Fibroblast of skin of abdomen (primary cell): ENCODE measurements around the gene PCDHGA2. TPM values are rescaled to one million over a fixed set of nuclear protein-coding genes. Genes with fewer than 3 reads are reported as not detected.
"Not testable (repeated sequence)": the region's sequence is repeated elsewhere in the genome, so short reads cannot be mapped to it uniquely, and the experiment has no call there.

Source experiments
- DNase-seq: peaks from one replicate; pipeline ENCODE4 v3.0.0-alpha.2; 2013
- polyA plus RNA-seq, 2 experiments: library from polyadenylated mRNA; unstranded; fragments of 120-200 nt; gene quantifications; one replicate each; pipeline ENCODE4 v1.2.1, GENCODE V29; 2013; ENCODE audit not compliant: insufficient read length in 2 of 2

The PCDHGA2 gene
- polyA plus RNA-seq (2013, experiment 1 of 2; ENCODE audit: insufficient read length) = 2.4 TPM
- polyA plus RNA-seq (2013, experiment 2 of 2; ENCODE audit: insufficient read length) = 2.3 TPM

- DNase-seq = peak; percentile 50
Measured at GRCh38 chr5:141338538-141339306, at the start of gene PCDHGA2. TSS of gene PCDHGA2 (plus strand) at chr5:141338760.

DNA sequence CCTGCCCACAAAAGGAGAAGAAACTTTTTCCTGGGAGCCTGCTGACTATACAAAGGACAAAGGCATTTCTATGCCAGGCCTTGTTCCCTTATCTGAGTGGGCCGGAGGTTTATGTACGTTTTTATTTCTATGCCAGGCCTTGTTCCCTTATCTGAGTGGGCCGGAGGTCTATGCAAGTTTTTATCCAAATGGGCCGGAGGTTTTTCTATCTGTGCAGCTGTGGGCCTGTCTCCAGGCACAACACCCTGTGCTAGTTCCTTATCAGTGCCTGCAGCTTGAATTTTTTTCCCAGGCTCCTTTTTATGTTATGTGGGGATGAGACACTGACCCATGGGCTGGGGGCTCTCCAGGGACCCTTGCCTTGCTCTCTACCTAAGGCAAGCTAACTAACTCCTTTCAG lies 40.2 kb upstream of the PCDHGA2 start:
- DNase-seq = no peak

GRCh38 chr5:141303756-141304155 lies 34.8 kb upstream of the PCDHGA2 start, which contains the start of gene SLC25A2:
TSS of gene SLC25A2 (minus strand) at chr5:141304049. CDS start at chr5:141303865, 184 bp downstream.
- DNase-seq = no peak

GRCh38 chr5:141306630-141307029 lies 31.9 kb upstream of the PCDHGA2 start:
- DNase-seq = no peak

DNA sequence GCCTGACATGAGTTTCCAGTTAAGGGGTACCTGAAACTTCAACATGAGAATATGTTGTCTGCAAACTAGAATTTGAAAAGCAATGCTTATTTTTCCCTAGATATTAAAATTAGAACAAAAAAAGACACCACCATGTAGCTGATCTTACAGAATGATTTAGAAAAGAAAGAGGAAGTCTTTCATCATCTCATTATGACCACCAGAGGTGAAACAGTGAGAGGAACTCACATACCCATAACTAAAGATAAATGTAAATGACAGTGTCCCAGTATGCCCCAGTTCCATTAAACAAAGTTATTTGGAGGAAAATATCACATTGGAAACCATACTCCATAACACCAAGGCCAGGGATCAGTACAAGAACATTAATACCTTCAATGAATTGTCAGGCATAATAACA lies 24.8 kb upstream of the PCDHGA2 start:
- DNase-seq = no peak

DNA sequence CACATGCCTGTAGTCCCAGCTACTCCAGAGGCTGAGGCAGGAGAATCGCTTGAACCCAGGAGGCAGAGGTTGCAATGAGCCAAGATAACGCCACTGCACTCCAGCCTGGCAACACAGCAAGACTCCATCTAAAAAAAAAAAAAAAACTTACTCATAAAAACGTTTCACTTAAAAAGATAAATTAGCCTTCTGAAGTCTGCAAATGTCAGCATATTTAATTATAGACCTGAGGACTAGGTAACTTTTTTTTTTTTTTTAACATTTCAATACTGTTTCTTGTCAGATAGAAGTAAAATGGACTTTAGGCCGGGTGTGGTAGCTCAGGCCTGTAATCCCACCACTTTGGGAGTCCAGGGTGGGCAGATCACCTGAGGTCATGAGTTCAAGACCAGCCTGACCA lies 21.6 kb upstream of the PCDHGA2 start:
- not testable (repeated sequence) for DNase-seq

GRCh38 chr5:141319202-141319601 lies 19.4 kb upstream of the PCDHGA2 start:
- no peak for DNase-seq

- DNase-seq = no peak
Measured at GRCh38 chr5:141319699-141320098, 18.9 kb upstream of the PCDHGA2 start.

DNA sequence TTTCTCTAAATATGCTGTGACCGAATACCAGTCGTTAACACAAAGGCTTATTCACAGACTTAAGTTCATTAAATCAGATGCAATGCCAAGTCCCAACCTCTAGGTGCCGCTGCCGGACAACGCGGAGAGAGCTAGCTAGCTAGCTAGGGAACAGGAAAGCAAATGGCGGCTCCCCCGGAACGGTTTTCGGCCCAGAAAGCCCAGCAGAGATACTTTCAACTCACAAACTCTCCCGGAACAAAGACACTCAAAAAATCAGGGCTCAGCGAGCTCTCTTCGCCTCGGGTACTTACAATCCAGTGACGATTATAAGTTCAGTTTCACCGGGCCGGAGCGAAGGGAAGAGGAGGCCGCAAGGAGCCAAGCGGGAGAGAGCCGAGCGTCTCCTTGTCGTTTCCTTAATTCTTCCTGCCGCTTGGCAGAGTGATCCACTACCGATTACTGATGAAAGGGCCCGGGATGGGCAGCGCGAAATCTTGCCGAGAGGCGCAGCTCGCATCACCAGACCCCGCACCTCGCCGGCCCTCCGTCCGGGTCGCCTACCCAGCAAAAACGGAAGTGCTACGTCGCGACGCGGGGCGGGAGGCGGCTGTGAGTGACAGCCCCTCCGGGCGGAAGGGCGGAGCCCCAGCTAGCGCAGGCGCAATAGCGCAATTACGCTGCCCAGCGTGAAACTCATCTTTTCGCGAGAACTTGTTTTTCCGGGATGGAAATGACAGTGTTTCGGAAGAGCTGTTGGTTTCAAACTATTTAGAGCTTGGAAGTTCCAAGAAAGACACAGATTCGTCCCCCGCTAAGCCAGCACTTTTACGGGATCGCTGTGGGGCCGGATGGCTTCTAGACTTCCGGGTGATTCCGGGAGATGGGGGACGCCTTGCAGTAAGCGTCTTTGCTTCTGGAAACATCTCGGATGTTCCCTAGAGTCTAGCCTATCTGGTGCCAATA lies 18.1 kb upstream of the PCDHGA2 start, which contains the start of gene TAF7:
Gene TAF7, minus strand, starts transcription at position 560 of the 945 bp plus-strand sequence. CDS start 740 bp downstream, outside the sequence.
- peak; percentile 93 for DNase-seq

GRCh38 chr5:141322261-141322660 lies 16.3 kb upstream of the PCDHGA2 start:
- DNase-seq = no peak

DNA sequence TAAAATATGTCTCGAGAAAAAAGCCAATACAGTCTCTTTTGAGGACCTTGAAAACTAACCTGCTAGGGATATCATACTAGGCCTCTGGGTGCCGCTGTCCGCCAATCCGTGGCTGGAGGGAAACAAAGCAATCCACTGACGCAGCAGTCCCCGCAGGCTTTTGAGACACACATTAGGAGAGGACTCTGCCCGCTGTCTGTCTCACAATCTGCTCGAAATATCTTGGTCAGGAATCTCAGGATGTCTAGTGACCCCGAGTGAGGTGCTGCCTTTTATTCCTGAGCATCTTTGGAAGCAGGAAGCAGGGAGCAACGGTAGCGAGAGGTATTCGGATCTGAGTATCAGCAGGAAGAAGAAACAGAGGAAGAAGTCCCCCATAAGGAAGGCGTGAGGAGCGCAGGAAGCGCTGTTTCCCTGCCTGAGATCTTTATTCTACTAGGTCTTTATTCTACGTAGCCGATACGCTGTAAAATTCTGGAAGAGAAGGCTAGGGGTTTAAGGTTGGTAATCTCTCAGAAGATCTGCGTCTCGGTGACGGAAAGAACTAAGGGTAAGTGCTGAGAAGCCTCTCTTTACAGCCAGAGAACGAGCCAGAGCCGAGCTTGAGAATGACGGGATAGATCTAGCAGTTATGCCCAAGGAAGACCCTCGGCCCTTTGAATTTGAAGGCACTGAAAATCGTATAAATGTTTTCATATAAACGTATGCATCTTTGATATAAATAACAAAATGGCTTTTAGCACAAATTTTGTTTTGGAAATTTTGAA lies 12.3 kb upstream of the PCDHGA2 start:
- DNase-seq = peak; percentile 73

DNA sequence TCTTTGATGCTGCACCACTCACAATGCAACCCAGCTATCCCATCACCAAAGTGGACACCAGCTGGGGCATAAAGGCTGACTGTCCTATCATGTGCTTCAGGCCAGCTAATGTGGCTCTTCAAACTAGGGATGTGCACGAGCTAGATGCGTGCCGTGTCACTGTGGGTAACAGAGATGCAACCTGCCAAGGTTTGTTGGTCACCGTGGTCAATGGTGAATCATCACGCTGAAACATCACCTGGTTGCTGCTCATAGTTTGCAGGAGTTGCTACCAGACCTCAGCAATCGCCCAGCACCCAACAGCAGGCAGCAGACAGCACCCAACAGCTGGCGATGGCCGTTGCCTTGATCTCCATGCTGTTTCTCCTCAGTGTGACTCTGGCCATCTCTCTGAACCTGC lies 10.3 kb upstream of the PCDHGA2 start:
- no peak for DNase-seq

- DNase-seq = peak; percentile 31
Measured at GRCh38 chr5:141330299-141331080, 8.1 kb upstream of the PCDHGA2 start, which contains the start of gene PCDHGA1. TSS of gene PCDHGA1 (plus strand) at chr5:141330514.

DNA sequence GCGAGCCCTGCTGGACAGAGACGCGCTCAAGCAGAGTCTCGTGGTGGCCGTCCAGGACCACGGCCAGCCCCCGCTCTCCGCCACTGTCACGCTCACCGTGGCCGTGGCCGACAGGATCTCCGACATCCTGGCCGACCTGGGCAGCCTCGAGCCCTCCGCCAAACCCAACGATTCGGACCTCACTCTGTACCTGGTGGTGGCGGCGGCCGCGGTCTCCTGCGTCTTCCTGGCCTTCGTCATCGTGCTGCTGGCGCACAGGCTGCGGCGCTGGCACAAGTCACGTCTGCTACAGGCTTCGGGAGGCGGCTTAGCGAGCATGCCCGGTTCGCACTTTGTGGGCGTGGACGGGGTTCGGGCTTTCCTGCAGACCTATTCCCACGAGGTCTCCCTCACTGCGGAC lies 6.0 kb upstream of the PCDHGA2 start:
- DNase-seq = not testable (repeated sequence)

DNA sequence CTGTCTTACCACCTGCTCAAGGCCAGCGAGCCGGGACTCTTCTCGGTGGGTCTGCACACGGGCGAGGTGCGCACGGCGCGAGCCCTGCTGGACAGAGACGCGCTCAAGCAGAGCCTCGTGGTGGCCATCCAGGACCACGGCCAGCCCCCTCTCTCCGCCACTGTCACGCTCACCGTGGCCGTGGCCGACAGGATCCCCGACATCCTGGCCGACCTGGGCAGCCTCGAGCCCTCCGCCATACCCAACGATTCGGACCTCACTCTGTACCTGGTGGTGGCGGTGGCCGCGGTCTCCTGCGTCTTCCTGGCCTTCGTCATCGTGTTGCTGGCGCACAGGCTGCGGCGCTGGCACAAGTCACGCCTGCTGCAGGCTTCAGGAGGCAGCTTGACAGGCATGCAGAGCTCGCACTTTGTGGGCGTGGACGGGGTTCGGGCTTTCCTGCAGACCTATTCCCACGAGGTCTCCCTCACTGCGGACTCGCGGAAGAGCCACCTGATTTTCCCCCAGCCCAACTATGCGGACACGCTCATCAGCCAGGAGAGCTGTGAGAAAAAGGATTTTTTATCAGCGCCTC lies 2.3 kb downstream of the PCDHGA2 start:
- DNase-seq = not testable (repeated sequence)

DNA sequence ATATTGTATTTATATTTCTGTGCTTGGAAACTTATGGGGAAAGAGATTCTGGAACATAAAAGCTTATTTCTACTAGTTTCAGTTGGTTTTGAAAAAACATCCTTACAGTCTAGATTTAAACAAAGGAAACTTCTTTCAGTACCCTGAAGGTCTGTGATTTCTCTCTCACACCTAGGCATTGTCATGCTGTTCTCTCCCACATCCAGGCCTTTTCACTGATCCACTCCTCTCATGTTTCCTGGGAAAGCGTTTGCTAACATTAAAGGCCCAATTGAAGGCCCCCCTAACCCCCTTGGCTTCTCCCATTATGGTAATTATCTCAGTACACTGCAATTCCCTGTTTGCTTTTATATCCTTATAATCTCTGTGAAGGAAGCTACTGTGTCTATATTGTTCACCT lies 4.2 kb downstream of the PCDHGA2 start:
- no peak for DNase-seq

GRCh38 chr5:141343242-141343952 lies 4.8 kb downstream of the PCDHGA2 start, which contains the start of gene PCDHGA3:
TSS of gene PCDHGA3 (plus strand) at chr5:141343829. CDS start at chr5:141344034, 205 bp downstream.
- DNase-seq = peak; percentile 50

DNA sequence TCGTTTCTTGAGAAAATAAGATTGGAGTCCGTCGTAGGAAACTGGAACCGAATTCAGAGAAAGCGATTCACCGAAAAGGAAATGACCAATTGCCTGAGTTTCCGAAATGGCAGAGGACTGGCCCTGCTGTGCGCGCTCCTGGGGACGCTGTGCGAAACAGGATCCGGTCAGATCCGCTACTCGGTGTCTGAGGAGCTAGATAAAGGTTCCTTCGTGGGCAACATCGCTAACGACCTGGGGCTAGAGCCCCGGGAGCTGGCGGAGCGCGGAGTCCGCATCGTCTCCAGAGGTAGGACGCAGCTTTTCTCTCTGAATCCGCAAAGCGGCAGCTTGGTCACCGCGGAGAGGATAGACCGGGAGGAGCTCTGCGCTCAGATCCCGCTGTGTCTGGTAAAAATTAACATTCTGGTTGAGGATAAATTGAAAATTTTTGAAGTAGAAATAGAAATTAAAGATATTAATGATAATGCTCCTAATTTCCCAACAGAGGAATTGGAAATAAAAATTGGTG lies 5.4 kb downstream of the PCDHGA2 start:
- no peak for DNase-seq

- no peak for DNase-seq
Measured at GRCh38 chr5:141345327-141345726, 6.8 kb downstream of the PCDHGA2 start.

- DNase-seq = not testable (repeated sequence)
Measured at GRCh38 chr5:141346017-141346416, 7.5 kb downstream of the PCDHGA2 start.
